ENCODE data around the gene TAGAP.

TAGAP gene

DNA sequence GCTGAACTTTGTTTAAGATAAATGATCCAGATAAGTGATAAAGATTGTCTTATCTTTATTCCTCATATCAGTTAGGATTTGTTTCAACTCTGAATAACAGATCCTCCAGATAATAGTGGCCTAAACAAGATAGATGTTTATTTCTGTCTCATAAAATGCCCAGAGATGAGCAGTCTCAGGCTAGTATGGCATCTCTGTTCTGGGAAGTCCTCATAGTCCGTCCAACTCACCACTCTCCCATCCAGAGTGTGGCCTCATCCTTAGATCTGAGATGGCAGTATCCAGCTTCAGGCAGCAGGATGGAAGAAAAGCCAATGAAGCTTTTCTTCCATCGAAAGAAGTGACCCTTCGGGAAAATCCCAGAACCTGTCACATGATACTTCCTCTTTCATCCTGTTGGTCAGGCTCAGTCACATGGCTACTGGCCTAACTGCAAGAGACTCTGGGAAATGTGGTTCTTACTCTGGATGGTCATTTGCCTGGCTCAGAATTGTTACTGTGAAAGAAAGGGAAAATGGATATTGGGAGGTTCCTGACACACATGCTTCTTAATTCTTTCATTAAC lies 29.4 kb upstream of the TAGAP start:
- no peak for DNase-seq (ENCODE audit: low read depth, low spot score)

DNA sequence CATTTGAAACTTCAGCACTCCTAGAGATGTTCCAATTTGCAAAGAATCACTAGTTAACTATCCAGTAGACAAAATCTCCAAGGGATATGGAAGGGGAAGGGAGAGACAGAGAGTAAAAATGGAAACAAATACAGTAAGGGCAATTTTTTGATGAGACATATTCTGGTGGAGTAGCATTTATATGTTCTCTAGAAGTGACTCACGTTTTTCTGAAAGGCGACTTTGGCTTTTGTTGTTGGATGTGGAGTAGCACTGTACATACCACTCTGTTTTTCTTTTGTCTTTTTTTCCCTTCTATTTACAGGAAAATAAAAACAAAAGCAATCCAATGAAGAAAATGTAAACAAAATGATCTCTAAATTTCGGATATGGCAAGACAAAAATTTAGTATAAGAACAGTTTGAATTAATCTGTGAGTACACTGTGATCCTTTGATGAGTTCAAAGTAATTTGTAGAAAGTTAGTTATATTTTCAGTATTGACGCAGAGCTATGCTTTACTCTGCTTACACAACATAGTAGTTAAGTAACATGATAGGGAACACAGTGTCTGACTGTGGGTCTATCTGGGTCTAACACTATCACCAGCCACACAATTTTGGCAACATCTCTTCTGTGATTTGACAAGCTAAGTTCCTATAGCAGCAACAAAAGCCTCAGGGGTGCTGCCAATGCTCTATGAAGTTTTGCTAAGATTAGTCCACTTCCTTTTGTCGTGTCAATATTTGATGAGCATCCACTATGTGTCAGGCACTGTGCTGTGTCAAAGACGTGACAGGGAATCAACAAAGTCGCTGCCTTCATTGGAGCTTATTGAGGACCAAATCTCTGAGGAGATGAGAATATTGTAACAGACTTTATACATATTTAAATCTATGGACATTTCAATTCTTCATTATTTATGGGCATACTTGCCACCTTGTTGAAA lies 27.3 kb upstream of the TAGAP start:
- DNase-seq (ENCODE audit: low read depth, low spot score) = no peak

GRCh38 chr6:159068904-159069578 lies 24.2 kb upstream of the TAGAP start:
- DNase-seq (ENCODE audit: low read depth, low spot score) = no peak

- no peak for DNase-seq (ENCODE audit: low read depth, low spot score)
Observed at GRCh38 chr6:159067334-159067733, 22.5 kb upstream of the TAGAP start.

GRCh38 chr6:159066483-159066882 lies 21.7 kb upstream of the TAGAP start:
- DNase-seq (ENCODE audit: low read depth, low spot score) = no peak

DNA sequence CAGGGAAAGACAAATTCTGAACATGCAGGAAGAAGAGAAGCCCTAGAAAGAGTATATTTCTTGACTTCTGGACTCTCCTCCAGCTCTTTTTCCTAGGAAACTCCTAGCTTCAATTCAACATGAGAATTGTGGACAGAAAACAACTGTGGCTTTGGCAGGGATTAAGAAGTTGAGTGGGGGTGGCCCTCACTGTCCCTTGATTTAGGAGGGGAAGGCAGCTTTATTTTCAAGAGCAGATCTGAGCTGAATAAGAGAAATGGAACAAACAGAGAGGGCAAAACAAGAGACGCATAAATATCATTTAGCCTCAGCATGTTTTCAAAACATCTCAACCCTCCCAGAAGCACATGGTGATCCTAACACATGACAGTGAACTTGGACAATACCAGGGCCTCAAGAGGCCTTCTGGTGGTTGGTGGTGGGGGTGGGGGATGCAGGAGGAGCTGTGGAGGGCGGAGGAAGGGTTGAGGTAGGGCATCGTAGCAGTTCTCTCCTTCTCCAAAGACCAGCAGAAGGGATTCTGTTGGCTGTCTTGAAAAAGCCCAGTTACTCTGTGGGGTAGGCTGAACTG lies 21.1 kb upstream of the TAGAP start:
- DNase-seq (ENCODE audit: low read depth, low spot score) = no peak

DNA sequence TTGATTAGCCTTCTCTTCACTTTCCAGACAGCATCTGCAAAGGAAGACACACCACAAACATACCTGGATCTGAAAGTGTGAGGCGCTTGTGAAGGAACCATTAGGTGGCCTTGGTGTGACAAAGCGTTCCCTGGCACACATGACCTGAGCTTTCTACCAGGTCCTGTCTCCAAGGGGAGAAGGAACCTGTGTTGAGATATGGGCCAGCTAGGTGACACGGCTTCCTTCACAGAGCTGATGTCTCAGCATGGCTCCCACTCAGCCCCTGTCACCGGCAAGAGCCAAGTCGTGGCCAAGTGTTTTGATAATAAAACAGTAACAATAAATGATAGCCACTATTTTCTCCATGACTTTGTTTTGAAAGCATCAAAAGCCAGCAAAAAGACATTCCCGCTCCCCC lies 20.3 kb upstream of the TAGAP start:
- no peak for DNase-seq (ENCODE audit: low read depth, low spot score)

DNA sequence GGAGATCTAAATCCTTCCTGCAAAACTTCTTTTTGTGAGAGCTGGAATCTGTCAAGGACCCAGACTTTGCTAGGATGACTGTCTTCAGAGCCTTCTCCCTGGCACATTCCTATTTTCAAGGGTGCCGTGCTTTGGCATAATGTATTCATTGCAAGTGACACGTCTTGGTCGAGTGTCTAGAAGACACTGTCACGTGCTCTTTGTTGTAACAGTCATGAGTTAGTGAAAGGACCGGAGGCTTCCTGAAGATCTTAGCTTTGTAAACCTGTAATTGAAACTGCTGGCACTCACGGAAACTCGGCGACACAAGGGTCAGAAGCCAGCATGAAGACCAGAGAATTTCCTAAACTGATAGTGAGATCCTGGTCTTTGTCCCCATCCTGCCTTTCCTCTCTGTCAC lies 19.7 kb upstream of the TAGAP start:
- DNase-seq (ENCODE audit: low read depth, low spot score) = no peak

GRCh38 chr6:159063549-159063948 lies 18.8 kb upstream of the TAGAP start:
- no peak for DNase-seq (ENCODE audit: low read depth, low spot score)

- no peak for DNase-seq (ENCODE audit: low read depth, low spot score)
Observed at GRCh38 chr6:159062976-159063375, 18.2 kb upstream of the TAGAP start.

DNA sequence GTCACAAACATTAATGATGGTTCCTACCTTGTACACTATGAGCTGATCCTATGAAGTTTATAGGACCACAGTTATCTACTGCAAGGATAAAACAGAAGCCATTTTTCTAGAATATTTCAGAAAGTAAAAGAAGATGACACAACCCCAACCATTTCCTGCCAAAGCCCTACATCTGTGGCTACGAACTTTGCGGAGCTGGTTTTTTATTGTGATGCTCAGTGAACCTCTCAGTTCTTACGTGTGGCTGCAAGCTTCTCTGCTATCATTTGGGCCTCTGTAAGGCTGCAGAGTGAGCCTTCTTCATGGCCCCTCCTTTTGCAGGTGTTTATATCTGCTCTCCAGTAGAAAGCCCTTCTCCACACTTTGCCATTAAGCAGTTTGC lies 17.8 kb upstream of the TAGAP start:
- no peak for DNase-seq (ENCODE audit: low read depth, low spot score)

- no peak for DNase-seq (ENCODE audit: low read depth, low spot score)
Observed at GRCh38 chr6:159061805-159062563, 17.2 kb upstream of the TAGAP start.

- no peak for DNase-seq (ENCODE audit: low read depth, low spot score)
Observed at GRCh38 chr6:159061146-159061545, 16.4 kb upstream of the TAGAP start.

DNA sequence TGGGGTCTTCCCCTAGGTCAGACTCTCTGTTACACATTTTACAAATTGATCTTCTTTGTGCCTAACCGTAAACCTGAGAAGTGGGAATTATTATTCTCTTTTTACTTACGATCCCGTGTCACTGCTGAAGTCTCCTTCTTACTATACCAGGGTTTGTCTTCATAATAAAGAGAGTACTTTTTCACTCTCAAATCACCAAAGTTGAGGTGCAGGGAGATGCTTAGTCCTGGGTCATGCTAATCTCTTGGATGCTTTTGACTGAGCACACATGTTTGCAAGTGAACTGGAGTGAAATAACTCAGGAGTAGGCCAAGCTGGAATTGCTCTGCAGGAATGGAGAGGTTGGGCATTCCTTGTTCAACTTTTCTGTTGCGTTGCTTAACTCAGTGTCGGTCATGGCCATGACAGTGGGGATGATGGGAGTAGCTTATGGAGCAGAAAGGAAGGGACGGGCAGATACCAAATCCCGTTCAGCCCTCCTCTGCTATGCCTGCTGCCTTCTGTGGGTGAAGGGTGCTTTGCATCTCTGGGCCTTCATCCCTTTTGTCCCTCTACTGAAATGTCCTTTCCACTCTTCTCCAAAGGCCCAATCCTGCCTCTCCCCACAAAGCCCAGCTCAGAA lies 15.2 kb upstream of the TAGAP start:
- DNase-seq (ENCODE audit: low read depth, low spot score) = no peak

DNA sequence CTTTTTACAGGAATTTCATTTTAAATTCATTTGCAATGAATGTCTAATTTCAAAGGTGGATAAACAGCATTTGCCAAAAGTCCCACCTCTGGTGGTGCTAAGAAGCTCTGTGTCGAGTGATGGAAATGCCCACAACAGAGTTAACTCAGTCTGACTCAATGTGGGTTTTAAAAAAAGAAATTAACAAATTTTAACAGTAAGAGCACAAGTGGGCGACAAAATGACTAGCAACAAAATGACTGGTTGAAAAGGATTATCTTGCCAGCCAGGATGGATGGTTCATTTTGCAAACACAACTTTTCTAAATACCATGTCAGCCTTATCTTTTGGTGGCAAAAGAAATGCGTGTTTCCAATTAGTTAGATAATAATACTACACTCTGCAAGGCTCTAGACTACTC lies 14.3 kb upstream of the TAGAP start:
- DNase-seq (ENCODE audit: low read depth, low spot score) = no peak

- DNase-seq (ENCODE audit: low read depth, low spot score) = no peak
Observed at GRCh38 chr6:159056899-159057298, 12.1 kb upstream of the TAGAP start.

GRCh38 chr6:159056432-159056831 lies 11.6 kb upstream of the TAGAP start:
- no peak for DNase-seq (ENCODE audit: low read depth, low spot score)

DNA sequence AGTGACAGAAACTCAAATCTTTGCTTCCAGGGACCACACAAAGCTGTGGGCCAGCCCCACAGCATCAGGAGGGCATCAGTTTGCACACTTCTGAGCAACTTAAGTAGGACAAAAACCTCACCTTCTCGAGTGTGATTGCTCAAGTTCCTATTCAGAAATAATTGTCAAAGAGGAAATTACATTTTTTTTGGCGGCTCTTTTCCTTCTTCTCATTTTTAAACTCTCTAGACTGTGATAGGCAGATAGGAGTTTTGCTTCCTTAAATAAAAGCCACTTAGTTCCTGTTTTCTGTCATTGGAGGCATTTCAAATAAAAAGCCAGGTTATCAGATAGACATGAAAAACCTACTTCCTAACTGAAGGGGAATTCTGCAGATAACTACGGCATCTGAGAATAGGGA lies 11.2 kb upstream of the TAGAP start:
- DNase-seq (ENCODE audit: low read depth, low spot score) = no peak

DNA sequence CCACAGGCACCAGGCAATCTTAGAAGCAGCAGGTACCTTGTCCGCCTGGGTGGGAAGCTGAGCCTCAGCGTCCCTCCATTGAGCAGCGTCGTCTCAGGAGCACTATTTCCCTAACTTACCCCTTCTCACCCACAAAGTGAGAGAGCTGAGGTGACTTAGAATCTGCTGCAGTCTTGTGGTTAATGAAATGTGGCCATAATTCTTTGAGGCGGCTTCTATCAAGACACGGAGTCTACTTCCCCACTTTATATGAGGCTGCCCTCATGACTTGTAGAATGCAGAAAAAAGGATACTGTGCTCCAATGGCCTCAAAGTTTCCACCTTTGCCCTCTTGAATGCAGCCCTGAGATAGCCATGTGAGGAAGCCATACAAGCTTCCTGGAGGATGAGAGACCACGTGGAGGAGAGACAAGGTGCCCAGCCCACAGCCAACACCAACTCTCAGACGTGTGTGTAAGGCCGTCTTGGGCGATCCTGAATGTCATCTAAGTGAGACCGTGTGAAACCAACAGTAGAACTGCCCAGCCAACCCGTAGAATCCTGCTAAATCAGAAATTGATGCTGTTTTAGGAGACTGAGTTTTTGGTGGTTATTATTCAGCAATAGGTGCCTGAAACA lies 9.1 kb upstream of the TAGAP start:
- no peak for DNase-seq (ENCODE audit: low read depth, low spot score)

GRCh38 chr6:159052720-159053119 lies 7.9 kb upstream of the TAGAP start:
- DNase-seq (ENCODE audit: low read depth, low spot score) = no peak

Data from brain pericyte (primary cell).